Measurements from ENCODE around the gene C11orf68.
A peak's percentile ranks its signal among the peaks of the same experiment; 100 is the strongest.

The C11orf68 gene

GRCh38 chr11:65879617-65880016, 39.2 kb downstream of the C11orf68 start, which contains the start of gene CTSW:
TSS of gene CTSW (plus strand) at chr11:65879837. CDS start at chr11:65879855, 18 bp downstream.
- H3K4me3 ChIP-seq (ENCODE audit: low read depth, low read length), result no peak within 1 kb of the TSS
- DNase-seq (ENCODE audit: low read depth), result no peak
- TF ChIP-seq CTCF (conservative IDR thresholded peaks at IDR 0.05; ENCODE audit: low read depth, low read length), result no peak

GRCh38 chr11:65873318-65874156, 45.3 kb downstream of the C11orf68 start:
- H3K4me3 ChIP-seq (ENCODE audit: low read depth, low read length), result peak overlapping the region; percentile 72
- DNase-seq (ENCODE audit: low read depth), result peak; percentile 94
- no peak for TF ChIP-seq CTCF (conservative IDR thresholded peaks at IDR 0.05; ENCODE audit: low read depth, low read length)

GRCh38 chr11:65872586-65873317, 46.1 kb downstream of the C11orf68 start, which contains the start of gene EFEMP2:
TSS of gene EFEMP2 (minus strand) at chr11:65872800. CDS start at chr11:65872354, 446 bp downstream.
- H3K4me3 ChIP-seq (ENCODE audit: low read depth, low read length), result peak within 1 kb of the TSS; percentile 72
- no peak for TF ChIP-seq CTCF (conservative IDR thresholded peaks at IDR 0.05; ENCODE audit: low read depth, low read length)
- peak; percentile 55 for DNase-seq (ENCODE audit: low read depth)

- peak; percentile 50 for DNase-seq (ENCODE audit: low read depth)
- peak overlapping the region; percentile 72 for H3K4me3 ChIP-seq (ENCODE audit: low read depth, low read length)
- peak; percentile 48 for TF ChIP-seq CTCF (conservative IDR thresholded peaks at IDR 0.05; ENCODE audit: low read depth, low read length)
Observed at GRCh38 chr11:65871811-65872548, 46.9 kb downstream of the C11orf68 start.

GRCh38 chr11:65870706-65871681, 47.9 kb downstream of the C11orf68 start:
- DNase-seq (ENCODE audit: low read depth), result no peak
- H3K4me3 ChIP-seq (ENCODE audit: low read depth, low read length), result peak overlapping the region; percentile 72
- no peak for TF ChIP-seq CTCF (conservative IDR thresholded peaks at IDR 0.05; ENCODE audit: low read depth, low read length)

- H3K4me3 ChIP-seq (ENCODE audit: low read depth, low read length), result peak overlapping the region; percentile 30
- TF ChIP-seq CTCF (conservative IDR thresholded peaks at IDR 0.05; ENCODE audit: low read depth, low read length), result no peak
- DNase-seq (ENCODE audit: low read depth), result no peak
Observed at GRCh38 chr11:65870307-65870658, 48.6 kb downstream of the C11orf68 start.
